GM19035 (cell line): ENCODE measurements around the gene IQGAP2.
"Not testable (repeated sequence)": the region's sequence is repeated elsewhere in the genome, so short reads cannot be mapped to it uniquely, and the experiment has no call there.

Experiments
- ATAC-seq: cut with Tn5 transposase; IDR thresholded peaks from one replicate; pipeline ENCODE4 v1.9.1; 2021; ENCODE audit not compliant: unreplicated experiment

The IQGAP2 gene

GRCh38 chr5:76497986-76498717 lies 95.1 kb downstream of the IQGAP2 start:
- ATAC-seq, result no peak

DNA sequence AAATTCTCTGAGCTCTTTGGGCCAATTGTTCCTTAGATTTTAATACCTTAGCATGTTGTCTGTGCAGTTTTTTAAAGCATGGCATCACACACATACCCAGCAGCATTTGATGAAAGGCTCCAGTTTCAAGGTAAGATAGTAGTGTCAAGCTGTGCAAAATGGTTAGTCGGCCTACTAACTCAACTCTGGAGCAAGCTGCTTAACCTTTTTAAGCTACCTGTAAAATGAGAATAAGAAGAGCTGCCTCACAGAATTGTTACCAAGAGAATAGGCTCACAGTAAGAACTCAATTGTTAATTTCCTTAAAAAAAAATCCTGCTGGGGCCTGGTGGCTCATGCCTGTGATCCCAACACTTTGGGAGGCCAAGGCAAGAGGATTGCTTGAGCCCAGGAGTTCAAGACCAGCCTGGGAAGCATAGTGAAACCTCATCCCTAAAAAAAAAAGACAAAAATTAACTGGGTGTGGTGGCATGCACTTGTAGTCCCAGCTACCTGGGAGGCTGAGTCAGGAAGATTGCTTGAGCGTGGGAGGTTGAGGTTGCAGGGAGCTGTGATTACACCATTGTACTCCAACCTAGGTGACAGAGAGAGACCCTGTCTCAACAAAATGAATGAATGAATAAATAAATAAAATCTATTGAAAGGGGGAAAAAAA lies 96.5 kb downstream of the IQGAP2 start:
- ATAC-seq, result no peak

DNA sequence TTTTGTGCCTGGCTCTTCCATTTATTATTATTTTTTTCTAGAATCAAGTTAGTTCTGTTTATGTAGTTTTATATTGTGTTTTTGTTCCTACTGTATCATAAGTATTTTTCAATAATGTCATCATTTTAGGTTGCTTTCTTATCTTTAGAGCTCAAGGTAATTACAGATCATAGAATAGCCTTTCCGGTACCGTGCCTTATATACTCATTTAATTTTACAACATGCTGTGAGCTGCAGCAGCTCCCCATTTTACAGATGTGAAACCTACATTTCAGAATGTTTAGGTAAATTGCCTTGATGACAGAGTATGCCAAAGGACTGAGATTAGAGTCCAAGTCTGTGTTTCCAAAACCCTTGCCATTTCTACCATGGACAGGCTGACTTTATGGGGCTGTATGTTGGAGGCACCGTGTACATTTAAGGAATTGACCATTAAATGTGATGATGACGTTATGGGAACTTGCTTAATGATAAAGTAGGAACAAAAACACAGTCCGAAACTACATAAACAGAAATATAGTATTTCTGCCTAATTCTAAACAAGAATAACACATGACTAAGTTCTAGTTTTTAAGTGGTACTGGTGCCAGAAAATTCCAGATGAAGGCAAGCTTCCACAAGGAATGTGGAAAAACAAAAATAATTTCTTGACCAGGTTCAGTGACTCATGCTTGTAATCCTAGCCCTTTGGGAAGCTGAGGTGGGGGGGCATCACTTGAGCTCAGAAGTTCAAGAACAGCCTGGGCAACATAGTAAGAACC lies 97.7 kb downstream of the IQGAP2 start:
- ATAC-seq, result no peak

GRCh38 chr5:76503929-76504328 lies 100.8 kb downstream of the IQGAP2 start:
- ATAC-seq, result no peak

- ATAC-seq, result no peak
Observed at GRCh38 chr5:76504901-76505564, 101.9 kb downstream of the IQGAP2 start.

DNA sequence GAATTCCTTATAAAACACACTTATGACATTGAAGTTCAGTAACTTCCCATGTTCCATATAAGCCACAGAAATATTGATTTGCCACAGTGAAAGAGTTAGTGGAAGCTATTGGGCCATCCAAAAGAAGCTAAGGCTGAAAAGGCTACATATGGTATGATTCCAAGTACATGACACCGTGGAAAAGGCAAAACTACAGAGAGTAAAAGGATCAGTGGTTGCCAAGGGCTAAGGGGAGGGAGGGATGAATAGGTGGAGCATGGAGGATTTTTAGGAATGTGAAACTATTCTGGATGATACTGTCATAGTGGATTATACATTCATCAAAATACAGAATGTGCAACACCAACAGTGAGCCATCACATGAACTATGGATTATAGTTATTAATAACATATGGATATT lies 110.4 kb downstream of the IQGAP2 start:
- no peak for ATAC-seq

DNA sequence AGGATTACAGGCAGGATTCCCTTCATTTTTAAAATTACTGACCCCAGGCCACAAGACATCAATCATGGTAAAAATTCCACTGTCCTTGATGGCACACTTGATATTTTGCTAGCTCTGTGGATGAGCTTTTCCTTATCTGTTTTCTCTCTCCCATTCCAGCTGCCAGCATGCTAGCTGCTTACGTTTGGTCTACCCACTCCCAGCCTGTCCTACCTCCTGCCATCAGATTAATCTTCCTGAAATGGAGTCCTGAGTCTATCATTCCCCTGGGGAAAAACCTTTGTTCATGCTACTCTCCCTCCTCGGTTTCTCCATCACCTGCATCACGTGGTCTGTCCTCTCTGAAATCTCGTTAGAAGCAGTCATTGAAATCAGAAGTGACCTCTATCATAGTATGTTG lies 111.2 kb downstream of the IQGAP2 start:
- no peak for ATAC-seq

- no peak for ATAC-seq
Observed at GRCh38 chr5:76514713-76515112, 111.6 kb downstream of the IQGAP2 start.

- no peak for ATAC-seq
Observed at GRCh38 chr5:76517334-76517733, 114.2 kb downstream of the IQGAP2 start.

DNA sequence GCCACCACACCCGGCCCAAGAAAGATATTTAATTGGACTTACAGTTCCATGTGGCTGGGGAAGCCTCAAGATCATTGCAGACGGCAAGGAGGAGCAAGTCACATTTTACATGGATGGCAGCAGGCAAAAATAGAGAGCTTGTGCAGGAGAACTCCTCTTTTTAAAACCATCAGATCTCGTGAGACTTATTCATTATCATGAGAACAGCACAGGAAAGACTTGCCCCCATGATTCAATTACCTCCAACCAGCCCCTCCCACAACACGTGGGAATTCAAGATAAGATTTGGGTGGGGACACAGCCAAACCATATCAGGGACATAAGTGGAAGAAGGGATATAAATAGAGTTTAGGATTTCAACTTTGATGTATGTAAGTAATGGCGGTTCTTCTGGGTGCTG lies 115.2 kb downstream of the IQGAP2 start:
- ATAC-seq, result not testable (repeated sequence)

DNA sequence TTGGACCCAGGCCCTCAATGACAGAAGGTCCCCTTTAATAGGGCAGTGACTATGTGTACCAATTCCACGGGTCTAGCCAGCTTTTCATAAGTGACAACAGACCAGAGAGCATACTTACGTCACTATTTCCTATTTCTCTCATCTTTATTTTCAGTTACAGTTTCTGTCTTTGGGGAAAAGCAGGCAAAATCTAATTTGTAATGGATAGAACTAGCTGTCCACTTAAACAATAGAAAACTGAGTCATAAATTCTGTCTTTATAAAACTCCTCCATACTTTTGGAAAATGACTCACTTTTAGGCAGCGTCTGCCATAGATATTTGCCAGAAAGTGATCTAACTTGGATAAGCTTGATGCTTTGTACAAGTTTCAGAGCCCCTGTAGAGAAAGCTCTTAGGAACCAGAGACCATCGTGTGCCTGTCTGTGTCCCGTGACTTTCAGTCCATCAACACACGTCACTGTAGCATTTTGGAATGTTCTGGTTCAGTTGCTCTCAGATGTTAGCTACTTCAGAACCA lies 118.2 kb downstream of the IQGAP2 start:
- ATAC-seq, result peak; percentile 77

- ATAC-seq, result no peak
Observed at GRCh38 chr5:76522103-76522935, 119.2 kb downstream of the IQGAP2 start.

DNA sequence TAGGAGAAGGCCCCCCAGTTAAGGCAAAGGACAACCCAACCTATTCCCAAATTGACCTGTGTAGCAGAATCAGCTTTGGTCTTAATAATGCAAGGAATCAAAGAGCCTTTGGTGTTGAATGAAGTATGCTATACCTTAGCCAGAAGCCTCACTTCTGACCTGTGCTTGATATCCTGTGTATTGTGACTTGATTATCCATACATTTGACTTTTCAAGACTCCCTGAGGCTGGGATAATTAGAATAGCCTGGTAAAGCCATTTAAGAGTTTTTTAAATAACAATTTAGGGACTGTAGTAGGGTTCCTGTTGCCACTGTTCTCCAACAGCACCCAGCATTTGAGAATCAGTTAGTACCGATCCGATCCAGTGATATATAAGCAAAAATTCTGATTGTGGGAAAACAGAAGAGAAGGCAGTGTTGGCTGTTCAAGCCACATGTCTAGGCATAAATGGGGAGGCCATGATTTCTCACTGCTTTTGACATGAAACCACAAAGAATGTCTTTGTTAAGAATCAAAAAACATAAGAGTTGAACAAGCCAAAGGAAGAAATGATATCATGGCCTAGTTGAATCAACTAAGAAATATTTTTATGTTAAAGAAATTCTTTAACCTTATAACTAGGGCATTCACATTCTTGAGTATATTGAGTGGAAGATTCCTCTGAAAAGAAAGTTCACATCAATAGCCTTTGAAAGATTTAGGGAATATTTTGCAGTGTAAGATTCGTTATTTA lies 121.2 kb downstream of the IQGAP2 start:
- no peak for ATAC-seq

GRCh38 chr5:76524868-76525267 lies 121.8 kb downstream of the IQGAP2 start:
- no peak for ATAC-seq

DNA sequence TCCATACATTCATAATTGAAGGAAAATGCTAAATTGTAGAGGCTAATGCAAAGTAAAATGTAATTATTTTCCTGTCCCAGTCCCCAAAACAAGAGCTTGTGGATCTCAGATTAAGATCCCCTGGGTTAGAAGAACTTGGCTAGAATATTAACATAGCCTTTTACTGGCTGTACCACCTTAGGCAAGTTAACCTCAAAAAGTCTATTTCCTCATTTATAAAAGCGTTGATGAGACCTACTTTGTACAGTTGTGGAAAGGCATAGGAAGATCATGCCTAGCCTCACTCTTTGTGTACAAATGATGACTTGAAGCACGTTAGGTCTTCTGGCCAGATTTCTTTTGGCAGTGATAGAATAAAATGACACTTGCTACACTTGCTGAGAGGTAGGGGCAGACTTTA lies 122.9 kb downstream of the IQGAP2 start:
- ATAC-seq, result no peak

GRCh38 chr5:76526950-76527583 lies 124.0 kb downstream of the IQGAP2 start:
- no peak for ATAC-seq

GRCh38 chr5:76527685-76528161 lies 124.6 kb downstream of the IQGAP2 start:
- no peak for ATAC-seq

GRCh38 chr5:76528547-76529331 lies 125.7 kb downstream of the IQGAP2 start:
- no peak for ATAC-seq
